HepG2 (cell line): ENCODE data around the gene FMNL2. TPM values are rescaled to one million over a fixed set of nuclear protein-coding genes. Genes with fewer than 3 reads are reported as not detected.

Experiments used
- ATAC-seq: fragments of 200-7000 bp; cut with Tn5 transposase; 3 replicates; pipeline ENCODE4 v1.9.1; 2020; ENCODE audit warnings: mild to moderate bottlenecking, moderate library complexity
- BruUV-seq: library from RNA; stranded (reverse); fragments of 400-500 nt; replicated peaks from 2 replicates; lab custom pipeline; 2021; lab: Mats Ljungman, UMichigan
- CTCF ChIA-PET: fragments of 300-600 bp; formaldehyde crosslinking; extraction: SDS; loops from one replicate; lab custom pipeline; 2021; ENCODE audit warnings: low total read pairs, inconsistent platforms, low intra/inter-chr PET ratio; lab: Yijun Ruan, JAX
- POLR2A ChIA-PET: fragments of 350-600 bp; sonication (Branson Sonifier 250); formaldehyde crosslinking; loops from one replicate; lab custom pipeline; 2020; ENCODE audit warnings: antibody characterized with exemption, inconsistent platforms; lab: Yijun Ruan, JAX
- DNase-seq: peaks from one replicate; pipeline ENCODE4 v3.0.0-alpha.2; 2015; ENCODE audit warnings: low spot score
- FAIRE-seq: peaks from 3 replicates; lab custom pipeline; 2011; peaks lifted over from hg19 to GRCh38; lab: Jason Lieb, UNC
- H2AFZ ChIP-seq: one replicate; pipeline ENCODE4 v1.6.1; 2011; ENCODE audit warnings: low read length, inconsistent platforms
- H3K27ac ChIP-seq: fragments of 300-600 bp; 3 replicates; pipeline ENCODE4 v1.8.0; 2011; ENCODE audit warnings: mixed run types, mild to moderate bottlenecking, mixed read lengths, low read length, inconsistent platforms; ENCODE audit not compliant: insufficient read depth; ENCODE audit errors: extremely low read length
- H3K27me3 ChIP-seq, 2 experiments: fragments of 200-600 bp in 1 of 2; 2 replicates in 1 of 2; 3 replicates in 1 of 2; pipeline versions ENCODE4 v1.6.0 to v1.8.0; 2011; ENCODE audit warnings: low read length in 2 of 2, mild to moderate bottlenecking in 2 of 2, moderate library complexity in 2 of 2, inconsistent platforms in 1 of 2; ENCODE audit not compliant: insufficient read depth in 2 of 2, control insufficient read depth in 1 of 2
- H3K36me3 ChIP-seq, 2 experiments: fragments of 200-600 bp in 1 of 2; replicated peaks in 1 of 2; 2 replicates in 1 of 2; 3 replicates in 1 of 2; pipeline versions ENCODE4 v1.5.1 to v1.8.0; 2011; ENCODE audit warnings: low read length in 2 of 2, inconsistent platforms in 1 of 2; ENCODE audit not compliant: insufficient read depth in 2 of 2, control insufficient read depth in 1 of 2
- H3K4me1 ChIP-seq: 2 replicates; pipeline ENCODE4 v1.5.1; 2012; ENCODE audit warnings: low read length, inconsistent platforms; ENCODE audit not compliant: insufficient read depth
- H3K4me2 ChIP-seq: 2 replicates; pipeline ENCODE4 v1.6.0; 2011; ENCODE audit warnings: low read depth, low read length, inconsistent platforms
- H3K4me3 ChIP-seq, 3 experiments: fragments of 200-600 bp in 1 of 3; sonication (generic), shearing (Covaris generic) in 1 of 3; replicated peaks in 1 of 3; 2 replicates each; pipeline ENCODE4 v1.5.1; 2011 to 2016; ENCODE audit warnings: low read length in 3 of 3, inconsistent platforms in 2 of 3, low read depth in 2 of 3, mild to moderate bottlenecking in 2 of 3, control low read depth in 1 of 3, mixed read lengths in 1 of 3; ENCODE audit not compliant: insufficient read depth in 1 of 3
- H3K79me2 ChIP-seq: one replicate; pipeline ENCODE4 v1.6.1; 2011; ENCODE audit warnings: low read length, inconsistent platforms; ENCODE audit not compliant: insufficient read depth
- H3K9ac ChIP-seq: 2 replicates; pipeline ENCODE4 v1.6.0; 2011; ENCODE audit warnings: mild to moderate bottlenecking, low read depth, low read length, inconsistent platforms; ENCODE audit not compliant: insufficient read depth
- H3K9me3 ChIP-seq: 2 replicates; pipeline ENCODE4 v1.5.1; 2012; ENCODE audit warnings: mild to moderate bottlenecking, low read length
- H4K20me1 ChIP-seq: 2 replicates; pipeline ENCODE4 v1.6.0; 2011; ENCODE audit warnings: inconsistent platforms, mild to moderate bottlenecking, low read length, moderate library complexity; ENCODE audit not compliant: insufficient read depth
- LRRFIP1 ChIP-seq: sonication (generic); formaldehyde crosslinking; conservative IDR thresholded peaks from 2 replicates; pipeline ENCODE4 v1.4.0; 2020; ENCODE audit warnings: missing genetic modification reagents
- NFE2L2 ChIP-seq: fragments of 150-350 bp; IDR thresholded peaks from 2 replicates; pipeline ENCODE4 v1.6.1; 2014; ENCODE audit warnings: low read length
- ZBTB26 ChIP-seq: IDR thresholded peaks from 2 replicates; pipeline ENCODE4 v1.6.1; 2016; ENCODE audit warnings: missing compliant biosample characterization, missing genetic modification reagents, borderline replicate concordance
- WGBS: methylation state at CpG from one replicate; pipeline ENCODE4 v1.1.6; 2017; ENCODE audit warnings: low lambda C conversion rate; 5-methylcytosine and 5-hydroxymethylcytosine counted together
- in situ Hi-C: cut with HindIII; loops from 2 replicates; pipeline ENCODE4 v1.10.0; 2017; ENCODE audit warnings: low pct_unique_long_range_greater_than_20kb; ENCODE audit not compliant: extremely low pct_ligation_motif_present
- intact Hi-C: fragments of 100-400 bp; cut with micrococcal nuclease; formaldehyde crosslinking; loops from one replicate; pipeline ENCODE4 v1.10.0; 2022; ENCODE audit not compliant: unreplicated experiment
- polyA plus RNA-seq, 8 experiments: library from polyadenylated mRNA; depleted of rRNA in 3 of 8; stranded (reverse) in 7 of 8; unstranded in 1 of 8; fragments of >200 nt; fragmentation: Illumina TruSeq in 4 of 8; extraction: Trizol in 4 of 8; gene quantifications; 2 replicates each; pipeline versions ENCODE4 v1.2.1 to v1.2.3, GENCODE V29; 2011 to 2016; ENCODE audit warnings: low read depth in 4 of 8, missing spikeins in 1 of 8, mixed read lengths in 1 of 8; ENCODE audit not compliant: insufficient read depth in 1 of 8
- total RNA-seq, 5 experiments: library from RNA; depleted of rRNA; stranded (reverse); fragments of >200 nt; fragmentation: Illumina TruSeq; extraction: Trizol; gene quantifications; 2 replicates each; pipeline ENCODE4 v1.2.3, GENCODE V29; 2016; ENCODE audit warnings: low read depth in 1 of 5
- TF ChIP-seq, protein P1 (sequence below): sonication (generic); formaldehyde crosslinking; IDR thresholded peaks from 2 replicates; pipeline ENCODE4 v1.4.0; 2020; ENCODE audit warnings: missing genetic modification reagents
- TF ChIP-seq, protein P2 (sequence below): sonication (generic); formaldehyde crosslinking; IDR thresholded peaks from 2 replicates; pipeline ENCODE4 v1.8.1; 2023; ENCODE audit warnings: mild to moderate bottlenecking, missing genetic modification reagents

The FMNL2 gene
- total and polyA plus RNA-seq, 2 of the 13 experiments (the other 11 are each of a cell fraction or from before 2014, with no cell fraction given) = 66.5 to 67.7 TPM

GRCh38 chr2:152415796-152416195 lies 80.8 kb downstream of the FMNL2 start:
- no peak overlapping the region for H3K27ac ChIP-seq

More at GRCh38 chr2:152415796-152416195, 80.8 kb downstream of the FMNL2 start:
- in situ Hi-C loops = no loop called here
- Histone ChIP-seq H3K4me1 (peaks cover 71% of the 10 kb centered on the region), H3K27me3 (no peaks in the 10 kb centered on the region), H4K20me1 (no peaks in the 10 kb centered on the region), H3K9me3 (no peaks in the 10 kb centered on the region)
- ChIA-PET POLR2A (interaction anchor here (0.7 to 2.4 kb wide), 3 partner anchors 10 to 78 kb away, joined by 3 to 9 read pairs (median 6); no protein-coding TSS in a partner anchor), CTCF (no interaction called here)
- ATAC-seq = no peak
- BruUV-seq = no TSS peak
- TF ChIP-seq, protein P1, sequence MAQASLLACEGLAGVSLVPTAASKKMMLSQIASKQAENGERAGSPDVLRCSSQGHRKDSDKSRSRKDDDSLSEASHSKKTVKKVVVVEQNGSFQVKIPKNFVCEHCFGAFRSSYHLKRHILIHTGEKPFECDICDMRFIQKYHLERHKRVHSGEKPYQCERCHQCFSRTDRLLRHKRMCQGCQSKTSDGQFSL (CRISPR knock-in tag) = no peak
- no peak for TF ChIP-seq NFE2L2
- no peak for TF ChIP-seq LRRFIP1 (CRISPR knock-in tag)
- TF ChIP-seq ZBTB26 (CRISPR knock-in tag) = peak; percentile 36; the same call in 1 of the 2 replicates
- TF ChIP-seq, protein P2, sequence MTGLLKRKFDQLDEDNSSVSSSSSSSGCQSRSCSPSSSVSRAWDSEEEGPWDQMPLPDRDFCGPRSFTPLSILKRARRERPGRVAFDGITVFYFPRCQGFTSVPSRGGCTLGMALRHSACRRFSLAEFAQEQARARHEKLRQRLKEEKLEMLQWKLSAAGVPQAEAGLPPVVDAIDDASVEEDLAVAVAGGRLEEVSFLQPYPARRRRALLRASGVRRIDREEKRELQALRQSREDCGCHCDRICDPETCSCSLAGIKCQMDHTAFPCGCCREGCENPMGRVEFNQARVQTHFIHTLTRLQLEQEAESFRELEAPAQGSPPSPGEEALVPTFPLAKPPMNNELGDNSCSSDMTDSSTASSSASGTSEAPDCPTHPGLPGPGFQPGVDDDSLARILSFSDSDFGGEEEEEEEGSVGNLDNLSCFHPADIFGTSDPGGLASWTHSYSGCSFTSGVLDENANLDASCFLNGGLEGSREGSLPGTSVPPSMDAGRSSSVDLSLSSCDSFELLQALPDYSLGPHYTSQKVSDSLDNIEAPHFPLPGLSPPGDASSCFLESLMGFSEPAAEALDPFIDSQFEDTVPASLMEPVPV (CRISPR knock-in tag) = 0 out of 2 replicates have a peak, but pooled peaks have one; percentile 0
- TF ChIP-seq, all 625 proteins: peak for 2
- Histone ChIP-seq H3K9ac (no peak overlapping the region), H3K4me3 (no peak overlapping the region), H3K79me2 (peaks cover 99% of the 10 kb centered on the region), H3K36me3 (peaks cover 8 to 10% of the 10 kb centered on the region in 2 experiments; a peak in 4 of 5 replicates), H3K4me2 (no peak overlapping the region), H2AFZ (no peak overlapping the region)
- FAIRE-seq = no peak
- no peak for DNase-seq
- 98% methylated on average over 3 of the region's 3 CpGs for WGBS
- intact Hi-C loops = loop anchor here (10.0 kb wide), 1 partner anchor 241 kb away; the partner anchor contains the start of gene STAM2
